Activated CD8-positive, alpha-beta memory T cell treated with anti-CD3 and anti-CD28 coated beads for 4 hours (primary cell): ENCODE results near the gene B3GALNT1.

Experiments
- DNase-seq, 2 donors: peaks; one replicate each; pipeline ENCODE4 v3.0.0-alpha.2; 2020; ENCODE audit warnings: low read depth in 2 of 2

B3GALNT1 gene, protein sequence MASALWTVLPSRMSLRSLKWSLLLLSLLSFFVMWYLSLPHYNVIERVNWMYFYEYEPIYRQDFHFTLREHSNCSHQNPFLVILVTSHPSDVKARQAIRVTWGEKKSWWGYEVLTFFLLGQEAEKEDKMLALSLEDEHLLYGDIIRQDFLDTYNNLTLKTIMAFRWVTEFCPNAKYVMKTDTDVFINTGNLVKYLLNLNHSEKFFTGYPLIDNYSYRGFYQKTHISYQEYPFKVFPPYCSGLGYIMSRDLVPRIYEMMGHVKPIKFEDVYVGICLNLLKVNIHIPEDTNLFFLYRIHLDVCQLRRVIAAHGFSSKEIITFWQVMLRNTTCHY

DNA sequence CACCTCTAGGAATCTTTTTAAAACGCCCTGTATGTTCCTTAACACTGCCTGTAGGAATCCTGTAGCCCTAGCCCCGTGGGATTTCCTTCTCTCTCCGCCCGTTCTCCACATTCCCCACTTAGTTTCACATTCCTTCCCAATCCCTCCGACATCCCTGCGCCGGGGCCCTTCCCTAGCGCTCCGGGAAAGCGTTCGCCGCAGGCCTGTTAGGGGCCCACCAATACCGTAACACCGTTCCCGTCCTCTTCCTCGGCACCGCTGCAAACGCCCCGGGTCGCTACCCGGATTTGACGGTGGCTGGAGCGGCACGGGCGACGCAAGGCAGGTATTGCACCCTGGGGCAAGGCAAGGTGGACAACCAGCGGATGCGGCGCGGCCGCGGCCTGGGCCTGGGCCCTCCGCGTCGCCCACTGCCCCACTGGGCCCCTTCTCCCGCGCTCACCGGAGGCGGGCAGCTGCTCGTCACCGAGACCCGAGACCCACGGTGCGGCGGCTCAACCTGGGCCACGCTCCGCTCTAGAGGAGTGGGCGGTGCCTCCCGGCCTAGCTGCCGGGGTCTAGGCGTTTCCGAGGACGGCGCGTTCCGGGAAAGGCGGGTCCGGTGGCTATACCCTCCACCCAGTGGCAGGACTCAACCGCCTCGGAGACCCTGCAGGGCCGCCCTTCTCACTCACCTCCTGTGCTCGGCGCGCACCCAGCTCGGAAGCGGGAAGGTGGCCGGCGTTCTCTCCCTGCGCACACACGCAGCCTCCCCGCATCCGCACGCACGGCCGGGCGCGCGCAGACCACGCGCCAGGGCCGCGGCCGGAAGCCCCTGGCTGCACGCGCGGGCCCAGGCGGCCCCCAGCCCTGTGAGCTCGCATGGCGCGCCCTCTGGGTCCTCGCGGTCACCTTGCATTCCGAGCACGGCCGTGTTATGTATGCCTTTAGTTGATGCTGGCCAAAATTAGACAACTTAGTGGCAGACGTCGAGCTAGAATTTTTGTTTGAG is at the start of gene B3GALNT1:
Gene B3GALNT1 (minus strand): TSS at position 789 of the 991 bp plus-strand sequence. CDS start 18,595 bp downstream, outside the sequence.
- DNase-seq, result peak in 1 of 2 donors; percentile 1

DNA sequence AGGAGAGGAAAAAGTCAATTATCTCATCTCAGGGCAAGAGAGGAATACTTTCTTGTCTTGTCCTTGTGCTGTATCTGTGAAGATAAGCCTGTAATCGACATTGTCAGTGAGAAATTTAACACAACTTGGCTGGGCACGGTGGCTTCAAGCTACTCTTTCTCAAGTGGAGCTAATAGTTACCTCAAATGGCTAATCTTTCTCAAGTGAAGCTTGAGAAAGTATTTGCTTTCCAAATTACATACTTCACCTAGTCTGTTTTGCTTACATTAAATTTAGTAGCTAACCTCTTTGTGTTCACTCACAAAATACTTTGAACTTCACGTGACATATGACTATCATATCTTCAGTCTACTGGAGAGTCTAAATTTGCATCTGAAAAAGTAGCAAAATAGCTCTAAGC is 48.3 kb upstream of the B3GALNT1 start:
- no peak for DNase-seq

DNA sequence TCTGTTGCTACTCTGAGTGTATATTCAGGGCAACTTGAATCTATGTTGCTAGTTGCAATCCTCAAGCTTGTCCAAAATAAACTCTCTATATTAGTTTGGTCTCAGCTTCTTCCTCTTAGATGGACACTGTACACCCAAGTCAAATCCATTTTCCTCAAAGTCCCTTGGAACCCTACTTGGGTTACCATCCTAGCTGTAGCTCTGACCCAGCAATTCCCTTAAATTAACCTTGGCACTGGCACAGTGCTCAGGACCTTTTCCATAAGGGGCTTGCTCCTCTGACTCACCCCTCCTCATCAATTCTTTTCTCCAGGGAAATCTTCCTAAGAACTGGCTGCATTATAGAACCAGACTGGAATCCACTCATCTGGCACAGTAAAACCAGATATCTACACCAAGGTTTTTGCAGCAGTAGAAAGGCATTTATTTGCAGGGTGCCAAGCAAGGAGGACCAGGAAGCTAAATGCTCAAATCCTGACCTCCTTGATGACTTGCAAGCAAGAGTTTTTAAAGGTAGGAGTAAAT is 44.9 kb upstream of the B3GALNT1 start:
- DNase-seq, result no peak

DNA sequence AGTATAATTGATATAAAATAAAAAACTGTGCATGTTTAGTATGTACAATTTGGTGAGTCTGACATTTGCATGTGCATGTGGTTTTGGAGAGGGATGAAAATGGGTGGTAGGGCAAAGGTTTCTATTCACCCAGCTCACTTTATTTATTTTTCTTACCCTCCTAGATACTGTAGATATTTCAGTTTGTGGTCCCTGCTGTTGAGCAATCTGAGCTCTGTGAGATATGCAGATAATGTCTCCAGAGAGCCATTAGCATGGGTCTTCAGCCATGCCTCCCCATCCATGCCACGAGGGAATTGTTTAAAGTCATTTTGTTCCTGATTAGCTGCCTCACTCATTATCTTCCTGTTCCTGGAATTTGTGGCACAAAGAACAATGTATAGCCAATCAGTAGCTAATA is 44.4 kb upstream of the B3GALNT1 start:
- no peak for DNase-seq

DNA sequence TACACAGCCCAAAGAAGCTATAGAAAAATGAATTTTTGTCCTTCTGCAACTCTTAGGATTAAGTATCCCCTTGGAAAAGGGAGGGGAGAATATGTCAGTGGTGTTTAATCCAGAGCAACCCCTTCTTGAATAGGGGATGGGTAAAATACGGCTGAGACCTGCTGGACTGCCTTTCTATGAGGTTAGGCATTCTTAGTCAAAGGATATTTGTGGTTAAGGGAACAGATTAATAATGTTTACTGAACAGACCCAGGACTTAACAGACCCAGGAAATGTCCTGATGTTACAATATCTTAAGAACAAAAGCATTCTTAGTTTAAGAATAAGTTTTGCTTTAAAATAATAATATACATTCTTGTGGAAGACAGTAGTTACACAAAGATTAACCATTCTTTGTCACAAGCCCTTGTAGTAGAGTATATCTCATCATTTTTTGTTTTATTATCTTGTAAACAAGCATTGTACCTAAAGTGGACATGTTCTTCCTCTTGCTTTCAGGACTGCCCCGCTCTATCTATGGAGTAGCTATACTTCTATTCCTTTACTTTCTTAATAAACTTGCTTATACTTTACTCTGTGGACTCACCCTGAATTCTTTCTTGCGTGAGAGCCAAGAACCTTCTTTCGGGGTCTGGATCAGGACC is 43.8 kb upstream of the B3GALNT1 start:
- no peak for DNase-seq

DNA sequence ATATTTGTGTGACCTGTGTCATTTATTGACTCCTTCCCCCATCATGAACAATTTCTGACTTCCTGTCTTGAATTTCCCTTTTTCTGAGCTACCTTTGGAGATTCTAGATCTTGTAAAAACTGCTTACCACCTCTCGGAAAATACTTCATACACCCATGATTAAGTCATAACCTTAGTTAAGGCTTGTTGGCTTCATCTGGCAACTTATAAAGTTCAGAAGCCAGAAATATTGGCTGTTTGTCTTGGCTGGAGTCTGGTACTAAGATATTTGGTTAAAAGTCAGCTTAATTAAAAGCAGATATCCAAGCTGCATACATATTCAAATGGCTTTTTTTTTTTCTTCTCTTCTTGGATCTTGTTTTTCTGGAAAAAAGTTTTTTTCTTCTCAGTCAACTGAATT is 37.3 kb upstream of the B3GALNT1 start:
- DNase-seq, result no peak

DNA sequence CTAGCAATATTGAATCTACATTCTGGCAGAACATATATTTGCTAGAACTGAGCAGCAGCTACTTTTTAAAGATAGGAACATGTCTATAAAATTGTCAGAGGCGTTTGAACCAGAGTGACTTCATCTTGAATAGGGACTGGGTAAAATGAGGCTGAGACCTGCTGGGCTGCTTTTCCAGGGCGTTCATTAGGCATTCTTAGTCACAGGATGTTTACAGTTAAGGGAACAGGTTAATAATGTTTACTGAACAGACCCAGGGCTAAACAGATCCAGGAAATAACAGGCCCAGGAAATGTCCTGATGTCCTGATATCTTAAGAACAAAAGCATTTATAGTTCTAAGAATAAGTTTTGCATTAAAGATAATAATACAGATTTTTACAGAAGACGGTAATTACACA is 34.5 kb upstream of the B3GALNT1 start:
- DNase-seq, result no peak

DNA sequence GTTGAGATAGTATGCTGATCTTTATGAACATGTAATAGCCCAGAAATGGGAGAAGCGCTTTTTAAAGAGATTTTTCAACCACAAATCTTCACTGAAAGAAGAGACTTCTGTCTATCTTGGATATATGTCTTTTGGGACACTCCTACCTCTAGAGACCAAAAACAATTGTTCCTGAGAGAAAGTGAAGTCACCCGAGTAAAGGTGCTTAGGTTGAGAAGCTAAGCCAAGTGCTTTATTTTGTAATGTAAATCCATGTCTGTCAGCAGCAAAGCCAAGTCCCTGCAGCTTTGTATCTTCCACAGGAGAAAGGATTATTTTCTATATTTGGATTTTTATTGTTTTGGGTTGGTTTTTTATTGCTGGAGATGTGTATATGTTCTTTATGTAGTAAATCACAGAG is 32.1 kb upstream of the B3GALNT1 start:
- no peak for DNase-seq

DNA sequence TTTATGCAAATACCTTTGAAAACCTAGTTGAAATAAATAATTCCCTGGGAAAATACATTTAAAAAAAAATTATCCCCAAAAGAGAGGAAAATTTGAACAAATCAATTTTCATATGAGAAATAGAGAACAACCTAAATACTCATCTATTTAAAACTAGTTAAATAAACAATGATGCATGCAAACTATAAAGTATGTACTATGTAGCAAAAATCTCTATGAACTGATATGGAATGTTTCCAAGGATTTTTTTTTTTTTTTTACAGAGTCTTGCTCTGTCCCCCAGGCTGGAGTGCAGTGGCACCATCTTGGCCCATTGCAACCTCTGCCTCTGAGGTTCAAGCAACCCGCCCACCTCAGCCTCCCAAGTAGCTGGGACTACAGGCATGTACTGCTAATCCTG is 27.2 kb upstream of the B3GALNT1 start:
- no peak for DNase-seq

DNA sequence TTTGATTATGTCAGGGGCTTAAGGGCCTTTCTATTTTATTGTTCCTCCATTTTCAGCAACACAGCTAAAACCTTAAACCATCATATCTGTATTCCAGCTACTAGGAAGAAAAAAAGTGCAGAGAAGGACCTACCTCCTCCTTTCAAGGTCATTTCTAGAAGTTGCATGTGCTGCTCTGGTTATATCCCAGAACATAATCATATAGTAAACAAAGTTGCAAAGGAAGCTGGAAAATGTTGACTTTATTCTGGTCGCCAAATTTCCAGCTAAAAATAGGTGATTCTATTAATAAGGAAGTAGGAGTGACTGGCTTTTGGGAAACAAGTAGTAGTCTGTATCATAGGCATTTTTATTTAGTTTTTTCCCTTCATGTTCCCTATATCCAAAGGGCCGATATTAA is 21.3 kb upstream of the B3GALNT1 start:
- no peak for DNase-seq

DNA sequence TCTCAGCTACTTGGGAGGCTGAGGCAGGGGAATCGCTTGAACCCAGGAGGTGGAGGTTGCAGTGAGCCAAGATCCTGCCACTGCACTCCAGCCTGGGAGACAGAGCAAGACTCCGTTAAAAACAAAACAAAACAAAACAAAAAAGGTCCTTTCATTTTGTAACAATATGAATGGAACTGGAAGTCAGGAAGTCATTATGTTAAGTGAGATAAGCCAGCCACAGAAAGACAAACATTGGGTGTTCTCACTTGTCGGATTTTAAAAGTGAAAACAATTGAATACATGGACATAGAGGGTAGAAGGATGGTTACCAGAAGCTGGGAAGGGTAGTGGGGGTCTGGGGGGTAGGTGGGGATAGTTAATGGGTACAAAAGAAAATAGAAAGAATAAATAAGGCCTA is 12.5 kb upstream of the B3GALNT1 start:
- DNase-seq, result no peak

DNA sequence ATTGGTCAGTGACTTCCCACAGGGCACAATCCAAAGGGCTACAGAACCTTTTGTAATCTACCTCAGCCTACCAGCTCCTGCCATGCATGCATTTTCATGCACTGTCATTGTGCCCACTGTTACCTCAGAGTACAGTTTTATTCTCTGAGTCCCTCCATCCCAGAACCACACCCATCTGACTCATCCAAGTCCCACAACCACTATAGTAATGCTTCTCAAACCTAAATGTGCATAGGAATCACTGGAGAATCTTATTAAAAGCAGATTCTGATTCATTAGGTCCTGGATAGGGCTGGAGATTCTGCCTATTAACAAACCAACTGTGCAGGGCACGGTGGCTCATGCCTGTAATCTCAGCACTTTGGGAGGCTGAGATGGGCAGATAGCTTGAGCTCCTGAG is 3.7 kb upstream of the B3GALNT1 start:
- no peak for DNase-seq

DNA sequence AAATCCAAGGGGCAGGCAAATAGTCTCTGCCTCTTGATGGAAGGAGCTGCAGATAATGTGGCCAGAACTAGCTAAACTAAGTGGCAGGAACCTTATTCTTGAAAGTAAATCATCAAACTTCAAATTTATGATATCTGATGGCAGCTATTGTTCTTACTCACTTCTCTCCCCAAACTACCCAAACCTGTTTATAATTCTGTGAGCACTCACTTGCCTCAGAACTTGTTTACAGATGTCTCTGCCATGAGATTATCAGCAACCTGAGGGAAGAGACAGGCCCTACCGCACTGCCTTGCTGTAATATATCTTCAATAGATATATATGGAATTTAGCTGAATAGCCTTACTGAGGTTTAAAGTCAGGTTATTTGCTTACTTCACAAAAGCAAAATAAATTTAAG is 2.2 kb upstream of the B3GALNT1 start:
- DNase-seq, result no peak

DNA sequence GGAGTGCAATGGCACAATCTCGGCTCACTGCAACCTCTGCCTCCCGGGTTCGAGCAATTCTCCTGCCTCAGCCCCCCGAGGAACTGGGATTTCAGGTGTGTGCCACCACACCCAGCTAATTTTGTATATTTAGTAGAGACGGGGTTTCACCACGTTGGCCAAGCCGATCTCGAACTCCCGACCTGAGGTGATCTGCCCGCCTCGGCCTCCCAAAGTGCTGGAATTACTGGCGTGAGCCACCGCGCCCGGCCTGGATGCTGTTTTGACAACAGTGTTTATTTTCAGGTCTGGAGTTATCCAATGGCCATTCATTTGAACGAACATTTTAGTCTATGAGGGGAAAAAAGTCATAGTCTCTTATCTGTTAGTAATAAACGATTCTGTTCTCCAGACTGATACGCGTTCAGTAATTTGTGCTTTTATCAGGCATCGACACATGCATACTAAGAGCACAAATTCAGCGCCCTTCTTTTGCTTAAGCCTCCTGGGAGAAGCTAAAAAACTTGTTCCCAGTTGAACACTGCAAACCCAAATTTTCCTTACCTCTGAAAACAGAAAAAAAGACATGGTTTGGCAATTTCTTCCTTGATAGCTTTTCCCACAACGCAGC is 1.3 kb downstream of the B3GALNT1 start:
- no peak for DNase-seq

DNA sequence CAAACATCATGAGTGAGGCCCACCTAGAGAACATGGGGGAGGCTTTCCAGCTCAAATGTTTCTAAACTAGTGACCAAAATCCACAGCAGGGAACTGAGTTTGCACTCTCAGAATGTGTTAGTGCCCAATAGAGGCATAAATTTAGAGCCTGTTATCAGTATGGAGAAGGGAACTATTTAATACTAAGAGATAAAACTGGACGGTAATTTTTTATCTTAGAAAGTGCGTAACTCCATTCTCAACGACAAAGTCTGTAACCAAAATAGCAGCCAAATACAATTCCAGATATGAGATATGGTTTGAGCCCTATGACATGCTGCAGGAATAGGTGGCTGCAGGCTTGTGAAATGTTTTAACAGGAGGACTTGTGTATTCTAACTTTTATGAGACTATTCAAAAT is 3.5 kb downstream of the B3GALNT1 start:
- DNase-seq, result no peak

DNA sequence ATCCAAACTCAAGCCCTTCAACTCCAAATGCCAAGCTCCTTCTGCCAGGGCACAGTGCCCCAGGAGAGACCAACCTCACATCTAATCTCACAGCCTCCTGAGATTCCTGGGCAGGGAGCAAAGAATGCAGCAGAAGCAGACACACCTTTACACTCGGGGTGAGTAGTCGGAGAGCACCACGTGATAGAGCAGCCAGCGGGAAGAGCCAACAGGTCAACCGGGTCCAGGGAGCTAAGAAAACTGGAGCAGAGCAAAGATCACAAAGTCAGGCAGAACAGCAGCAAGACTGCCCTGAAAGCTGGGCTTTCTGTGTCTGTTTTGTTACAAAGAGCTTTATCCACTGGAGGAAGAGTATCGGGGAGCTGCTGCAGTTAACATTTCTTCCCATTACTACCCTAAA is 4.2 kb downstream of the B3GALNT1 start:
- DNase-seq, result no peak

DNA sequence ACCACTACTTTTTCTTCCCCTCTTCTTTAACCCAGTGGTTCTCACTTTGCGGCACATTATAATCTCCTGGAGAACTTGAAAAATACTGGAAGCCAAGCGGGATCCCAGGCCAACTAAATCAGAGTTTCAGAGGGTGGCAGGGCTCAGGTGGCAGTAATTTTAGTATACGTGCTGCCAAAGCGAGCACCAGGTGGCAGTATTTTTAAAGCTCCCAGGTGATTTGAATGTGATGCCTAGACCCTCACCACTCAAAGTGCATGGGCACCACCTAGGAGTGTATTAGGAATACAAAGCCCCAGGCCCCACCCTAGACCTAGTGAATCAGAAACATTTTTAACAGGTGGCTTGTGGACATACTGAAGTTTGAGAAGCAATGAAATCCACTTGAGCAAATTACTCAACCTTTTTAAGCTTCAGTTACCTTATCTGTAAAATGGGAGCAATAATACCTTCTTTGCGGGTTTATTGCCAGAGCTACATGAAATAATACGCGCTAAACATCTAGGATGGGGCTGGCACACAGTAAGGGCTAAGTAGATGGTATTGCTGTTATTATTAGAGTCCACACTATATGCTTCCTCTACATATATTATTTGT is 8.3 kb downstream of the B3GALNT1 start:
- no peak for DNase-seq

DNA sequence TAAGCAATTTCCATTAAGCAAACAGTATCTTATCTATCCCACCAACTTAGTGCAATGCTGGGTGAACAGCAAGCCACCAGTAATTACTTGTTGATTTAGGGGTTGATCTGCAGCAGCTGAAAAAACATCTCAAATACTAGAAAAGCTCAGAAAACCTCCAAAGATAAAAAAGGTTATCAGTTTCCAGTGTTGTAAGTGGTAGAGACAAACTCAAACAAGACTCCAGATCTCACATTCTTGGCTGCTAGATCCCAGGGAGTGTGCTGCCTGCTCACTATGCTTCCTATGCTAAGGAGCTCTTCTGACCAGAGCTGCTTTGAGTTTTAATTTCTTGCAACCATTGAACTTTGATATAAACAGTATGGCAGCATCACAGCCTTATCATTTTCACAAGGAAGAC is 11.3 kb downstream of the B3GALNT1 start:
- DNase-seq, result no peak

DNA sequence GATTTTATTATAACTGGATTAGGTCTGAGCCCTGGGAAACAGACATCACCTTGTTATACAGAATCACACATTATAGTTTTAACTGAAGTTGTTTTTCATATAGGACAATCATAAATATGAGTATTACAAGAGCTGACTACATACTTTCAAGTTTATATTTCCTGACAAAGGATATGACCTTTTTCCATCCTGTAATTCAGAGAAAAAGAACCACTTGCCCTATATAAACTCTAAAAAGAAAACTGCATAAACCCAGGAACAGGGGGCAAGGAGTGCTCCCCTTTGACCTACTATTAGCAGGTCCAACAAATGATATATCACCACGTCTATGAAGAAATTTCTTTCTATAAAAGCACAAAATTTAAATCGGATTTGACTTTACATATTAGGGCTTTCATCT is 20.9 kb downstream of the B3GALNT1 start:
- DNase-seq, result no peak

DNA sequence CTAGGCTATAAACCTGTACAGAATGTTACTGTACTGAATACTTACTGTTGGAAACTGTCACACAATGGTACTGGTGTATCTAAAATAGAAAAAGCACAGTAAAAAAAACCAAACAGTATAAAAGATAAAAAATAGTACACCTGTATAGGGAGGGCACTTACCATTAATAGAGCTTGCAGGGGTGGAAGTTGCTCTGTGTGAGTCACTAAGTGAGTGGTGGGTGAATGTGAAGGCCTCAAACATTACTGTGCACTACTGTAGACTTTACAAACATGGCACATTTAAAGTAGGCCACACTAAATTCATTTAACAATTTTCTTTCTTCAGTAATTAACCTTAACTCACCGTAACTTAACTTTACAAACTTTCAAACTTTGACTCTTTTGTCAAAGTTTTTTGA is 22.0 kb downstream of the B3GALNT1 start:
- no peak for DNase-seq

DNA sequence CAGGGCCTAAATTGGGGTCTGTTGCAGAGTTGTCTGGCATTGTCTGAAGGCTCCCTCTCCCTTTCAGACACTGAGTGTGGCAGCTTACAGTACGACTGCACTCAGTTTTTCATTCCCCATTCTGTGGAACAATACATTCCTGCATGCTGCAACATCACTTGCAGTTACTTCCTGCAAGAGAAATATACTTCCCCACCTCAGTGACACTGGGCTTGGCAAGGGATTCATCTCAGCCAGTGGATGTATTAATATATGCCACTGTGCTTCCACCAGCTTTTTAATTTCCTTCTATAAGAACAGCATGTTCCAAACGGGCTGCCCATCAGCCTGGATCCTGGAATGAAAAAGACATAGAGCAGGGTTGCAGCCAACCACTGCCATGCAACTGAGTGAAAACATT is 23.1 kb downstream of the B3GALNT1 start:
- no peak for DNase-seq
